ENCODE measurements around the gene LCN1.
"Not testable (repeated sequence)": the region's sequence is repeated elsewhere in the genome, so short reads cannot be mapped to it uniquely, and the experiment has no call there.

Gene LCN1

DNA sequence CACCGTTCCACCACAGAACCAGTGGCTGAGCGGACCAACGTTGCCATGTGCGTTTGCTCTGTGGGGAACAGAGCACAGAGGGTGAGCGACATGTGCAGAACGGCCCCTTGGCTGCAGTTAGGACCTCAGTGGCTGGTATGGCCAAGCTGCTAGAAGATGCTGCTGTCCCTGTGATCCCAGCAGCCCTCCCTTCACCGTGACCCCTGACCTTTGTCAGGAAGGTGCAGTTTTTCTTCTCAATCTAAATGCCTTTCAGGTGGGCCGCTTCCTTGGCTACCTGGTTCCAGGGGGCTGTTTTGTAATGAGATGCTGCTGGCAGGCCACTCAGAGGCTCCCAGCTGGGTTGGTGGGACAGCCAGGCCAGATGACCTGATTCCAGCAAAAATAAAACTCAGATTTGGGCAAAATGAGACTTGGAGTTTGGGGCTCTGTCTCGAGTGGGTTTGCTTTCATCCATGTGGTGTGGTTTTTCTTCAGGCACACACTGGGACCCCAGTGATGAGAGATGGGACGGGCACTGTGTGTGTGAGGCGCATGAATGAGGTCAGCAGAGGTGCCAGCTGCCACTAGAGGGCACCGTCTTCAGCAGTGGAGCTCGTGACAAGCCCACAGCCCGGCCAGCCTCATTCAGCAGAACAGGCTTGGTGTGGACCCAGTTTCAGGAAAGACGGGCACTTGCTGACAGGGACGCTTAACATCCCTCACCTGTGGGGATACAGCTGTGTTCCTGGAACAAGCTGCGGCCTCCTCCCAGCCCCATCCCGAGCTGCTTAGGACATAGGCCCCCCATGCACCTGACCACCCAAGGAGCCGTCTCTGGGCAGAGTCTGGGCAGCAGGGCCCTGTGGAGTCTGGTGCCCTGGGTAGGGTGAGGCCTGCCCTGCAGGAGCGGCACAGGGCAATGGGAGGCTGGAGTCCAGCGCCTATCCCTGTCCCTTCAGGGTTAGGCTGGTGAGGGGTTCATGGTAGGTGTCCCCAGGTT, 16.7 kb upstream of the LCN1 start:
- peak; percentile 46 for DNase-seq (ENCODE audit: low spot score)

DNA sequence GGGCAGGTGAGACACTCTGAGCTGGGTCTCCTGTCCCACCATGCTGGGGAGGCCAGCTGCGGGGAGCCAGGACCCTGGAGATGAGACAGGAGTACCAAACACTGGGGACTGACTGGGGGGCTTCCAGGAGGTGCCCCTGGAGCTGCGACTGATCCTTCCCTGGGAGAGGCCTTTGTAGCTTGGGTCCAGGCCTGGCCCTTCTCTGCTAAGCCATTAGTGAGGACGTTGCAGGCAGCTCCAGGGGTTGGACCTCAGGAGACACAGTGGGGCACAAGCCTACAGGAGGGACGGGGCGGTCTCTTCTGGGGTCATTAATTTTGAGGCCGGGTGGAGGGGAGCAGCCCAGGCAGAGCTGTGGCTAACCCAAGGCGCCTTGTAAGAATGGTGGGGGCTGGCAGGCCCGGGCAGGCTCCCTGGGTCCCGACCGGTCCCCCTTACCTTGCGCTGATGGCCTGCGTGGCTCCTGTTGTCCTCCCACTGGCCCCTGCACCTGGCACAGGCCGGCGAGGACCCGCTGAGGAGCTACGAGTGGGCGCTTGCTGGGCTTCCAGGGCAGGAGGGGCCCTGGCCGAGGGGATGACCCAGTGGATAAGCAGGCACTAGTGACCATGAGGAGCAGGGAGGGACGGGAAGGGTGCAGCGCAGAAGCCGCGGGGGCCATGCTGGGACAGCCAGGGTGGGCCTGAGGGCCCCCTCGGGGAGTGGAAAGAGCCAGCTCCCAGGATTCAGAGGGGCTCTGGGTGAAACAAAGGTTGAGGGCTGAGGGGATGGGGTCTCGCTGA, 15.6 kb upstream of the LCN1 start:
- no peak for DNase-seq (ENCODE audit: low spot score)

DNA sequence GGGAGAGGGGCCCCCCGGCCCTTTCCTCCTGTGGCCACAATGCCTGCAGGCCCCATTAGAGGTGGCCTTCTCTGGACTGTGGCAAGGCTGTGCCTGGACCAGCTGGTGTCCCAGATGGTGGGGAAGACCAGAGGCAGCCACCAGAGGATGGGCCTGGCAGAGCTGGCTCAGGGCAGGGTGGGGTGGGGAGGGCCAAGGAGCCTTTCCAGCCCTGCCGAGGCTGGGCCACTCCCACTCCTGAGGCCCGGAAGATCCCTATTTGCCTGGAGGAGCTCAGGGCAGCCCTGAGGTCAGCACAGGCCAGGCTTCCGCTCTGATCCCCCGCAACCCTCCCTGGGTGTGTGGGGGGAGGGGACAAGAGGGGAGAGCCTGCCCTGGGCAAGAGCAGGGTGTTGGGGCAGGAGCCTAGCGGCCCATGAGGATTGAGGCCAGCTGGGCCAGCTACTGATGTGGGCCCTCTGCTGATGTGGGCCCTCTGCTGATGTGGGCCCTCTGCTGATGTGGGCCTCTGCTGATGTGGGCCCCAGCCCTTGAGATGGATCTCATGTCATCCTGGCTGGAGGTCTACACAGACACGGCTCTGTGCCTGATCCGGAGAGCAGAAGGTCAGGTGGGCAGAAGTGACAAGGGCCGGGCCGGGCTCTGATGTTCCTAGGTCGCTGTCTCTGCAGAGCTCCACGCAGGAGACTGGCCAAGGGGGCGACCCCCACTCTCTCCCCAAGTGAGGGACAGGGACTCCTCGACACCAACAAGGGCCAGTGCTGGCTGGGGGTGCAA, 14.7 kb upstream of the LCN1 start:
- no peak for DNase-seq (ENCODE audit: low spot score)

DNA sequence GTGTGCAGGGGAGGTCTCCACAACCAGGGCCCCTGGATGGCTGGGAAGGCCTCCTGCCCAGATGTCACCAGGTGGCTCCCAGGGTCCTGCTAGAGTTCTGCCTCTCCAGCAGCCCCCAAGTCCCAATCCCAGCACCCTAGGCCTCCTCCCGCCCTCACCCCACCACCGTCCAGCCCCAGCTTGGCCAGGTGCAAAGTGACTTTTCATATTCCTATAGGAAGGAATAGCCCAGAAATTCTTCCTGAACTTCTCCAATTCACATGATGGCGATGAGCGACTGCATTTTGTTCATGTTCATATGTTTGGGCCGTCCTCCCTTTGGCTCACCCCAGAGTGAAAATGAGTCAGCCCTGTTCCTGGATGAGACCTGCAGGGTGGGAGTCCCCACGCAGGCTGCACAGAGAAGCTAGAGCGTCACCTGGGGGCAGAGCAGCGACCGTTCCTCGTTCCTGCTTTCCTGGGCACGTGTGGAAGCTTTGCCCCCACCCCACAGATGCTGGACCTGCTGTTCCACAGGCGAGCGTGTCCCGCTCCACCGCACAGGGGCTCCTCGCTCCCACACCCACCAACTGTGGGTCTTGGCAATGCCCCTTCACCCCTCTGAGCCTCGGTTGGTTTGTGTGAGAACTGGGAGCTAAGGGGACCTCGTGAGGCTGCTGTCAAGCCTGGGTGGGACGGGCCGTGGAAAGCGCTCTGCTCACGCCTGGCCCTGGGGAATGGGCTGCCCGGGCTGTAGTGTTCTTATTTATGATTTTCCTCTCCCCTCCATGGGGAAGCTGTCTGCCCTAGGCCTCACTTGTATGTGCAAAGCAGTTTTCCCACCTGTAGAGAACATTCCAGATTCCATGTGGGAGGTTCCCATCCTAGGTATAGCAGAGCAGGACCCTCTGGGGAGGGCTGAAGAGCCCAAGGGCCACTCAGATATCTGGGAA, 13.9 kb upstream of the LCN1 start:
- DNase-seq (ENCODE audit: low spot score) = no peak

DNA sequence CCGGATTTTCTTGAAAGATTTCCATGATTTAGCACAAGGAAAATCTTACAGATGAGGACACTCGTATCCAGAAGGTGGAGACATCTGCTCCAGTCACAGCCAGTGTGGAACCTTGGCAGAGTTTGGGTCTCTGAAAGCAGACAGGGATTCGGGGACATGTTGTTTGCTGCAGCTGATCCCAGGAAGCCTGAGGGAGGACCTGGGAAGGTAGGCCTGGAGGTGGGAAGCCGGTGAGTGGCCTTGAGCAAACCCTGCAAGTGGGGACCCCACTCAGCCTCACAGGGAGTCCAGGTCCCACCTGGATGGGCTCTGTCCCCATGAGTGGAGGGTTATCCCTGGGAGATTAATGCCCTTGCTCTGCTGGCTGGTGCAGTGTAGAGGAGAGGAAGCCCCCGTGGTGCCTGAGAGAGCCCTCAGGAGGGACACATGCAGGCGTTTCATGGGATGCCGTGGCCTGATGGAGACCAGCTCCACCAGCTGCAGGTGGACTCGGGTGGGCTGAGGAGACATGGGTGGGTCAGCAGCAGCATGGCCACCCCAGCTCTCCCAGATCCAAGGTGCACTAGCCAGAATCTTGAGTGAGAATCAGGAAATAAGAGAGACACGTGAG, 12.9 kb upstream of the LCN1 start:
- no peak for DNase-seq (ENCODE audit: low spot score)

DNA sequence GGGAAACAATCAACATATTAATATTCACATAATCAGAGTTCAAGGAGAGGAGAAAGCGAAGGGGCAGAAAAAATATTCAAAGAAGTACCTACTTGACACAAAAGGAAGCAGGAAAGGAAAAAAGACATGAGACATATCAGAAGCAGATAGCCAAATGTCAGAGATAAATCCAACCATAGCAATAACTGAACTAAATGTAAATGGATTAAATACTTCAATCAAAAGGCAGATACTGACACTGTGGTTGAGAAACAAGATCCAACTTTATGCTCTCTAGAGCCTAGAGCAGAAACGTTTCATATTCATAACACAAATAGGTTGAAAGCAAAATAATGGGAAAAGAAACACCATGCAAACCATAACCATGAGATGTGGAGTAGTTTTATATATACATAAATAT, 11.8 kb upstream of the LCN1 start:
- no peak for DNase-seq (ENCODE audit: low spot score)

DNA sequence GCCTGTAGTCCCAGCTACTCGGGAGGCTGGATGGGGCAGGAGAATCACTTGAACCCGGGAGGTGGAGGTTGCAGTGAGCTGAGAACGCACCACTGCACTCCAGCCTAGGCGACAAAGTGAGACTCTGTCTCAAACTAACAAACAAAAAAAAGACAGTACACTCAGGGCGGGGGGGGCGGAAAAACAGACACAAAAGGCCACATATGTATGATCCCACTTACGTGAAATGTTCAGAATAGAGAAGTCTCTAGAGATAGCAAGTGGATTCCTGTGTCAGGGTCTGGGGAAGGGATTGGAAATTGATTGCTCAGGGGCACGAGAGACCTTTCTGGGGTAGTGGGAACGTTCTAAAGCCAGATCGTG, 9.0 kb upstream of the LCN1 start:
- DNase-seq (ENCODE audit: low spot score) = no peak

DNA sequence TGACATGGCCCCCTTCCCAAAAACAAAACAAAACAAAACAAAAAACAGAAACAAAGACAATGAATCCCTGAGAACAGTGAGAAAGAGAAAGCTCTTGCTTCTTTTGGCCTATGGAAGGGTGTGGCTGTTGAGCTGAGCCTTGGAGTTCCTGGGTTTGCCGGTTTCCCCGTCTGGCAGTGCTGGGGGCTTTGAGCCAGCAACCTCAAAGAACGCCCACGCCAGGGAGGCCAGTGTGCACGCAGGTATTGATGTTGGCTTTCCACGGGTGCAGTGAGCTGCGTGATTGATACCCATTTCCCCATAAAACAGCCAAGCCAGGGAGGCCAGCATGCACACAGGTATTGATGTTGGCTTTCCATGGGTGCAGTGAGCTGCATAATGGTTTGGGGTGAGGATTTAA, 8.3 kb upstream of the LCN1 start:
- DNase-seq (ENCODE audit: low spot score) = no peak

DNA sequence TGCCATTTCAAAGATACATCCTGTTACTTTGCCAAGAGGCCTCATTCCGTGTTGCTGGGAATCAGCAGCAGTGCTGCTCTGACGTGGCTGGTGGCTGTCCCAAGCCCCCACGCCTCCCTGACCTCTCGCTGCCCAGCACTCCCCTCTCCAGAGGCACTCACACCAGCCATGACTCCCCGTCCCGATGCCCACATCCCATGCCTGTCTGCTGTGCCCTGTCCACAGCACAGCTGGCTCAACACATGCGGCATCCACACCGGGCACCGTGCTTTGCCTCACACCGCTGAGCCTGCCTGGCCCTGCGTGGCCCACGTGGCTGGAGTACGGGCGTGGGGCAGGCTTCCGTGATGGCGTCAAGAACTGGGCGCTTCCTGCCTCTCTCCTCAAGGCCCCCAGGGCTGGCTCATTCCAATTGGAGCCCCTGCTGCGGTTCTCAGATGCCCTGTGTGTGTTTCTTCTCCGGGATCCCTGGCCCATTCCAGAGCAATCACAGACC, 7.8 kb upstream of the LCN1 start:
- DNase-seq (ENCODE audit: low spot score) = no peak

DNA sequence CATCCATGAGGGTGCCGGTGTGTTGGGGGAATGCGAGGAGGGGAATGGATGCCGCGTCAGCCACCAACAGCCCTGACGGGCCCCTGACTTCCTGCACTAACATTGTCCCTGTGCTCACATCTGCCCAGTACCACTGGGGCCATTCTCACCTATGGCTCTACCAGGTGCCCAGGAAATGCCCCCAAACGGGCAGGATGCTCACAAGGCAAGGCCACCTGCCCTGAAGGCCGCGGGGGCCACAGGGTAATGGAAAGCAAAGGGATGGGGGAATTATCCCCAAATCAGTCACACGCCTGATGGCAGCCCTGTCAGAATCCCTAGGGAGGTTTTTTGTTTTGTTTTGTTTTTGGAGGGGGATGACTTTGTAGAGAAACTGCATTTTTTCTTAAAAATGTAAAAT, 7.3 kb upstream of the LCN1 start:
- not testable (repeated sequence) for DNase-seq (ENCODE audit: low spot score)

DNA sequence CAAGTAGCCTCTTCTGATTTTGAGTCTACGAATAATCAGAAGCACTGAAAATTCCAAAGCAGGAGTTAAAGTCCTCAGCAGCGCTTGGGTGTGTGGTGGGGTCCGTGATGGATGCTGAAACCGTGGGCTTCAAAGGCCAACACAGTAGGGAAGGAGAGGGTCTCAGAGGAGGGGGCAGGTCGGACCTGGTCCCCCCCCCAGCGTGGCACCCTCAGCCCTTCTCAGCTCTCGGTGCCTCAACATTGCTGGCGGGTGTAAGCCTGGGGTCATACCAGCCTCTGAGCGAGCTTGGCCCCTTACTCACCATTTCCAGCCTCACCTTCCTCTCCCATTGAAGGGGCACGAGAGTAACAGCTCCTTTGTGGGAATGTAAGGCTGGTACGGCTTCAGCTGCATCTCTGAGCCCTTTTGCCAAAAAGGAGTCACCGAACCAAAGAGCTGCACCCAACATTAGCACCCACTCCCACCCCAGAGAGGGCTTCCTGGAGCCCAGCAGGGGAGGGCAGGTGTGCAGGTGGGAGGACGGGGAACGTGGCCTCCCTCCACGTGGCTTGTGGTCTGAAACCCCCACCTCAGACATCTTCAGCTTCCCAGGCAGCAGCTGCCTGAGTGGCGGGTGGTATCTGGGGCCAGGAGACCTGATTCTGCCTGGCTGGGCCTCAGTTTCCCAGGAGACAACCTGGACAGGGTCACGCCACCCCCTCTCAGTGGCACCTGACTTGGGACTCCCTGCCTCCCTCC, 6.7 kb upstream of the LCN1 start:
- DNase-seq (ENCODE audit: low spot score) = no peak

DNA sequence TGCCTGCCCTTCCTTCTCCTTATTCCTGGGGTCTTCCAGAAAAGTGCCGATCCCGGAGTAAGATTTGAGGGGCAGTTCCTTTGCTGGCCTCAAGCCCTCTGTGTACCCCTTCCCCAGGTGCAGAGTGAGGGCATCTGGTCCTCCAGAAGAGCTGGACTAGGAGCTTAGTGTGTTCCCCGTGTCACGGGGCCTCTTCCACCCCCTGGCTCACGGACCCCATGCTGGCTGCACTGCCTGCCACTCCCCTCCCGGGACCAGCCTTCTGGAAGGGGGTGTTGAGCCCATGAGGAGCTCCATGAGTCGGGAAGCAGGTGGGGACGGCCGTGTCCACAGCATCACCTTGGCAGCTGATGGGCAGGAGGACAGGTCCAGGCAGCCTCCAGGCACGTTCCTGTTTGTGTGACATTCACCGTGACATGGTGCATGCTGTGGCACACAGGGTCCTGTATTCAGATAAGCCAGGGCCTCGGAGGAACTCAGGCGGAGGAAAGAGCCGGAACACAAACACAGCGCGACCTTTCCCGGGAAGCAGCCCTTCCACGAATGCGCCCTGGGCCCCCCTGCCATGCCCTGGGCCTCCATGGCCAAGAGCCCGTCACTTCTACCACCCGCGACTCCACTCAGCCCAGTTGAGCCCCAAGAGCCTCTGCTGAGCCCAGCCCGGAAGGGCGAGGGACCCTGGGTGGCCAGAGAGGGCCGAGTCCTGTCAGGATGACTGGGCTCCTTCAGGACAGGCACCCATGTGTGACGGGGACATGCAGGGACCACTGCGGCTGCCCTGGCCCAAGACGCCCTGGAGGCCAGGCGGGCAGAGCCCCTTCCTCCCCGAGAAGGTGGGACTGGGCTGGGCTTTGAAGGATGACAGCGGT, 5.9 kb upstream of the LCN1 start:
- DNase-seq (ENCODE audit: low spot score) = no peak

DNA sequence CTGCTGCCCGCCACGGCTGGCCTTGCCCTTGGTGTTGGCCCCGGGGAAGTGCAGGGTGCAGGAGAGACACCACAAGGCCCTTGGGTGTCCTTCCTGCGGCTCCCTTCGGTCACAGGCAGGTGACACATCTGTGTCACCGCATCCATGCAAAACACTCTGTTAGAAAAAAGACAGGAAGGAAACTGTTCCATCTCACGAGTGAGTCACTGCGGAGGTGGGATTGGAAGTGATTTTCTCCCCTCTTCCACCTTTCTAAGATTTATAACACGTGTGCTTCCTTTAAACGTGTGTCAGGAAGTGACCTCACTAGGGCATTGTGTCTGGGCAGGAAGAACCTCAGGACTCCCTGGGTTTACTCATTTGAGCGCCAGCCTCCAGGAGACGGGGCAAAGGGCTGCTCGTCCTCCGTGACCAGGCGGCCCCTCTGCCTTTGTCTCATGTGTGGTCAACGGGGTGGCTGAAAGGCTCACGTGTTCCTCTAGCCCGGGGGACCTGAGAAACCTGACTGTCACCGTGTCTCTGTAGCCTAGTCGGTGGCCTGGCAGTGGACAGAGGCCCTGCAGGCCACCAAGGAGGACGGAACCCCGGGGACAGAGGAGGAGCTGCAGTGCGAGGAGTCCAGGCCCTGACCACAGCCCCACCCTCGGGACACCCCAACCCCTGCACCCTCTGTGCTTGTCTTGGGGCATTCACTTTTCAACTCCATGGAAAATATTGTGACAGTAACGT, 4.9 kb upstream of the LCN1 start:
- DNase-seq (ENCODE audit: low spot score) = no peak

DNA sequence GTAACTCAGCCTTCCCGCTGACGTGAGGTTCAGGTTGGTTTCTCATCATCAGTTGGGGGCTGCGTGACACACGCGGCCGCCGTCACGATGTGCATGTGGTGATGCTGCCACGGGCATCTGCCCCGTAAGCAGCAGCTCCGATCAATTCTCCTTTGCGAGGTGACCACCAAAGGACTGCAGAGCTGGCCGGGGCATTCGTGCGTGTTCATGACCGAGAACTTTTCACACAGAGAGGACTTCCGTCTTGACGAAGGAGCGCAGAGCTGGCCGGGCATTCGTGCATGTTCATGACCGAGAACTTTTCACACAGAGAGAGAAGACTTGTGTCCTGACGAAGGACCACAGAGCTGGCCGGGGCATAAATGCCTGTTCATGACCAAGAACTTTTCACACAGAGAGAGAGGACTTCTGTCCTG, 3.8 kb upstream of the LCN1 start:
- DNase-seq (ENCODE audit: low spot score) = no peak

DNA sequence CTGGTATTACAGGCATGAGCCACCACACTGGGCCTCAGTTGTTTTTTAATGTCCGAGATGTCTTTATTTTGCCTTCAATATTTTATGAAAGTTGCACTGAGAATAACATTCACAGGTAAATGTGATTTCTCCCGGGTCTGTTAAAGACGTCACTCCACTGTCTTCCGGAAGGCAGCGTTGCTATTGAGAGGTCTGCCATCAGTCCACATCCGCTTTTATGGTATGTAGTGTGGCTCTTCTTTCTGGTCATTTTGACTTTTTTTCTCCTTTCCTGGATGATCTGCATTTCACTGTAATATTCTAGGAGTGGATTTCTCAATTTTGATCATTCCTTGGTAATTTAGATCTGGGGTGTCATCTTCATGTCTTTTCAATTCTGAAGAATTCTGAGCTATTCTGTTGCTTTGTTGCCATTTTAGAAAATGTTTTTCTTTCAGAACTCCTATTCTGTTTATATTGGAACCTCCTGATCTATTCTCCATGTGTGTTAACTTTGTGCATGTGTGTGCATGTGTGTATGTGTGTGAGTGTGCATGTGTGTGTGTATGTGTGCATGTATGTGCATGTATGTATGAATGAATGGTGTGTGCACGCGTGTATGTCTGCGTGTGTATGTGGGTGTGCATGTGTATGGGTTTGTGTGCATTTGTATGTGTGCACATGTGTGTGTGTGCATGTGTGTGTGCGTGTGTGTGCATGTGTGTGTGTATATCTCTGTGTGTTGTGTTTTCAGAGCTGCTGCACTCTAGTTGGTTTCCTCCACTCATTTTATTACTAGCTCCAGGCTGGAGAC, 1.9 kb upstream of the LCN1 start:
- no peak for DNase-seq (ENCODE audit: low spot score)

DNA sequence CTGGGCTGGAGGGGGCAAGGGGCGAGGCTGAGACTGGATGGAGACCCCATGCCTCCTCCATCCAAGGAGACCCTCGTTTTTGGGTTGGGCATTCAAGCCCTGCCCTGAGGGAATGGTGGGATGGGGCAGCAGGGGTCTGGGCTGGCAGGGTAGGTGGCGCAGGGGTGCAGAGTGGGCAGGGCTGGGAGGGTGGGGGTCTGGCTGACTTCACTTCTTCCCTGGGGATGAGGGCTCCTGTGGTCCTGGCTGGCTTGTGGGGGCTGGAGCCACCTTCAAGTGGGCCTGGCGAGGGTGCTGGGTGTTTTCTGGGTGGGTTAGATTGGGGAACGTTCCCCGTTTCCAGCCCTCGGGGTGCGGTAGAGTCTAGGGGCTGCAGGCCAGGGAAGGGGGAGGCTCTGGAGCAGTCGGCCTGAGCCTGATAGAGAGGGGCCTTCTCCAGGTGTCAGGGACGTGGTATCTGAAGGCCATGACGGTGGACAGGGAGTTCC, 412 bp downstream of the LCN1 start:
- DNase-seq (ENCODE audit: low spot score) = no peak

DNA sequence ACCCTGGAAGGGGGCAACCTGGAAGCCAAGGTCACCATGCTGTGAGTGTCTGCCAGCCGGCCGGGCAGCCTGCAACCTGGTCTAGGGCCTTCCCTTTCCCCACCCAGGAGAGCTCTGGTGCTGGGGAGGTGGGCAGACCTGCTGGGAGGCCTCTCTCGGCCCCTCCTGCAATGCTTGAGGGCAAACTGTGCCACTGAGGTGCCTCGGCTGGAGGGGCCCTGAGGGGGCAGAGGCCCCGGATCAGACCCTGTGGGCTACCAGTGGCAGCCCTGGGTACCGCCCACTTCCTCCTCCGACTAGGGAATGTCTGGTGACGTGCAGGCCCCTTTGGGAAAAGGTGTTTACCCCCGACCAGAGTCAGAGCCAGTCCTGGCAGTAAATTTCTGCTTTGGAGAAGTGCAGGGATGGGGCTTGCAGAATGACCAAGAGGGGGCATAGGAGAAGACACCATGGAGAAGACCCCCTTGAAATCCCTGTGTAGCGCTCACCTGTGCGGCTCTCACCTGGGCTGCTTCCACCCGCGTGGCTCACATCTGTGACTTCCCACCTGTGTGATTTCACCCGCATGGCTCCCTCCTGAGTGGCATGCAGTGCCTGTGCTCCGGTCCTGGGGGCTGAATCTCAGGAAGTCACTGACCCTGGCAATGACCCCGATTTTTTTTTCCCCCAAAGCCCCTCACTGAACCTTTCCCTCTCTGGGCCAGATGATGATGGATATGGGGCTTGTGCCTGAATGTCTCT, 1.1 kb downstream of the LCN1 start:
- DNase-seq (ENCODE audit: low spot score) = no peak

All from LoVo (cell line).